ENCODE results near the gene APBB2.

APBB2 gene

DNA sequence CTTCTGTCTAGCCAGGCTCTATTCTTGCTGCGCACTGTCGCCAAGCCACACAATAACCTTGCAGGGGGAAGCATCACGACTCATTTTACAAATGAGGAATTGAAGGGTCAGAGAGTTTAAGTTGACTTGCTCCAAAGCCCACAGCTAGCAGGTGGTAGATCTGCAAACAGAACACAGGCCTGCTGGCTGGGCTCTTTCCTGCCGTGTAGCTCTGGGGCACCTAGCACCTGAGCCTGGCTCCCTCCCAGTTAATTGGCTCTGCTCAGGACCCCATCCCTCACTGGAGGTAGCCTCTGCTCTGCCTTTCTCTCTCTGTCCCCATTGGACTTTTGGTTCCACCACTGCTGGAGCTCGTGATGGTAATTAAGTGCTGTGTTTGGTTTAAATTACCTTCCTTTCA, 366.1 kb downstream of the APBB2 start:
- DNase-seq = no peak

DNA sequence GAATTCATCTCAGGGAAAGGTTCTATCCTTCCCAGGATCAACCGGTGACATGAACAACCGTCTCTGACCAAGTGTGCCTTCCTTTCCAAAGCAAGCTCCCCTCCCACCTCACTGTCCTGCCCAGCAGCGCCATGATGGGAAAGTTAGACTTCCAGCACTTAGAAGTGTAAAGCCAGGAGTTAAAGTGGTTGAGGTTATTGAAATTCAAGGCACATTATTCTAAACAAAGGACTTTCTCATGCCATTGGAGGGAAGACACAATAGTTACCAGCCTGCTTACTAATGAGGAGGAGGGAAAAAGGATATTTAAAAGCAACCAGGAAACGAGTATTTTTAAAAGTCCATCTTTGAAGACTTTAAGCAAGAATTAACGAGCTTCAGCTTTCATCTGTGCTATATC, 367.8 kb downstream of the APBB2 start:
- no peak for DNase-seq

DNA sequence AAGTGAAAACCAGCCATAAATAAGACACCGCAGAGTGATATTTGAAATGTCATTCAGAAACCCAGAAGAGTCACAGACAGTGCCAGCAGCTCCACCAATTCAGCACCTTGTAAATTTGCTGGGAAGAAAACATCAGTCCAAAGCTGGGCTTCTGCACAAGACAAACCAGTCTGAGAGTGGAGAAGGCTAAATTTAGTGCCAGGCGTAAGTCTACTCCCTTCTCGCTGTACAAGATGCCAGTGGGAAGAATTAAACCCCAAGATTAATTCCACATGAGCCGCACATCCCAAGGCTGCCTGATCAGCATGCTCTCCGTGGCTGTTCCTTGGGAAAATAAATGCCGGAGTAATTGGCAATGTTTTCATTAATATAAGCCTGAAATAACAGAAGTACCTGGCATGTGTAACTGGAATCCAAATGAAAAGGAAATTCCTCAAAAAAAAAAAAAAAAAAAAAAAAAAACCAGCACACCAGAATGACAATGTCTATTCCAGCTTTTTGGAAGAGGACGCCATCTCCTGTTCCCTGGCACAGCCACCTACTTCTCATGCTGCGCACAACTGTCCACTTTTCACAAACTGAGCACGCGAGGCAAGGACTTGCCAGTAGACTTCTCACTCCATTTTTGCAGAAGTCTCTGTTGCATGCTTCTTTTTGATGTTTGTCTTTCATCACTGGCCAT, 369.0 kb downstream of the APBB2 start:
- no peak for DNase-seq

DNA sequence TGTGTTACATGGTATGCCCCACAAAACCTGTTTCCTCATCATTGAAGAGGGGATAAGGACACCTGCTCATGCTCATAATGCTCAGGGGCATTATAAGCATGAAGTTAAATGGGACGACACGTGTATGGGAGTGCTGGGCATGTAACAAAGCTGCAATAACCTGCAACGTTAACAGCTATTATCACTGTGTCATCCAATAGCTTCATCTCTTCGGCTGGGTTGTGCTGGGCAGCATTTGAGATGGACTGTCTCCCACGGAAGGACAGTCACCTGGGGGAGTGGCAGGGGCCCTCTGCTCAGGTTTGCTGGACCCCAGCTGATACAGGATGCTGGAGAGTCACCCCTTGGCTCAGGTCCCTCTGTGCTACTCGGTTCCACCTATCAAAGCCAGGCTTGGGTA, 370.1 kb downstream of the APBB2 start:
- no peak for DNase-seq

DNA sequence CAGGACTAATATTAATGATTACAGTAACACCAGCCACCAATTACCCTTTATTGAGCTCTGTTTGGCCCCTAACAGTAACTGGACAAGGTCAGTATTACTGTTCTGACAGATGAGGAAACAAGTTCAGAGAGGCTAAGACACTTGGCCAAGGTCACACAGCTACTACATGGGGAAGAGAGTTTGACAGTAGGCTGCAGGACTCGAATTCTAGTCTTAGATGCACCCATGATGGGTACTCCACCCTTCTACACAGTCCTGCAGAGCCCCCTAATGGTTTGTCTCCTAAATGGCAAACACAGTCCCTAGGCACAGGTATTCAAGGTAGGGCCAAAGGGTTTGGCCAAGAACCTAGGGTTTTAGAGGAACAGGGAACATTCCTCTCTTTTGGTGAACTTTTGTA, 370.6 kb downstream of the APBB2 start:
- DNase-seq = no peak

DNA sequence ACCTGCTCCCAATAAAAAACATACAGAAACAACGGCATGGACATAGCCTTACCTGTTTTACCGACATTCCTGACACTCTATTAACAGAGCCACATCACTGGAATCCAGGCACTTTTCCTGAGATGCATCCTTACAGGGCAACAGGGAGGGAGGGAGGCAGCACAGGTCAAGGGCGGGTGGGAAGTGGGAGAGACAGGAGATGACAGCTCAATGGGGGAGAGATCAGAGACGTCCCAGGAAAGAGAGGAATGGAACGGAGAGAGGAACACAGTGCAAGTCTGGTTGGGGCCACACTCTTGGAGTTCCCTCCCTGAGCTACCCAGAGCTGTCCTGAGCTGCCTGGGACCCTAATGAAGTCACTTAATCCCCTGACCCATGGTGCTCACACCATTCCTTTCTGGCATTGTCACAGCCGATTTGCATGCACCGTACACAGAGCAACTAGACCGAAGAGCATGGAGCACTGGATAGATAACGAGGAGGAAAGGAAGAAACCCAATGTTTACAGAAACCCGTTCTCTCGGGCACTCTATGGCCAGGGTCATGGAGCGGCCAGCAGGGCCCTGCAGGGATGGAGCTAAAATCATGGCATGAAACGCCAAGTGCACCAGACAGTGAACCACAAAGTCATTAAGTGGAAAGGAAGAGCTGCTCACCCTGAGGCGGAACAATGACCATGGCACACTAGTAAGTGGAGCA, 371.5 kb downstream of the APBB2 start:
- peak; percentile 37 for DNase-seq

DNA sequence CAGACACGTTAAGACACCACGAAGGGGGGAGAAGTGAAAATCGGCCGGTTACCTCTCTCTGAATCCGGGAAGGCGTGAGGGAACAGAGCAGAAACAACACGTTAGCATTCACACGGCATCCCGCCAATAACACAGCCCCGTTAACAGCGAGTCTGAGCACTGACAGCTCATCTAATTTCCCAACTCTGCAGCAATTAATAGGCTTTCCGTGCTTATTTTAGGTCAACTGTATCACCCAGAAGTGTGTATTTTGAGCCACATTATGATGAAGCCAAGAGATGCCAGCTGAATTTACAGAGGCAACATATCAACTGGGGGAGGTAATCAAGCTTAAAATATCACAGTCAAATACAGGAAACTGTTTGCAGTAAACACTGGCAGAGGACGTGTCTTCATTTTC, 372.0 kb downstream of the APBB2 start:
- no peak for DNase-seq

DNA sequence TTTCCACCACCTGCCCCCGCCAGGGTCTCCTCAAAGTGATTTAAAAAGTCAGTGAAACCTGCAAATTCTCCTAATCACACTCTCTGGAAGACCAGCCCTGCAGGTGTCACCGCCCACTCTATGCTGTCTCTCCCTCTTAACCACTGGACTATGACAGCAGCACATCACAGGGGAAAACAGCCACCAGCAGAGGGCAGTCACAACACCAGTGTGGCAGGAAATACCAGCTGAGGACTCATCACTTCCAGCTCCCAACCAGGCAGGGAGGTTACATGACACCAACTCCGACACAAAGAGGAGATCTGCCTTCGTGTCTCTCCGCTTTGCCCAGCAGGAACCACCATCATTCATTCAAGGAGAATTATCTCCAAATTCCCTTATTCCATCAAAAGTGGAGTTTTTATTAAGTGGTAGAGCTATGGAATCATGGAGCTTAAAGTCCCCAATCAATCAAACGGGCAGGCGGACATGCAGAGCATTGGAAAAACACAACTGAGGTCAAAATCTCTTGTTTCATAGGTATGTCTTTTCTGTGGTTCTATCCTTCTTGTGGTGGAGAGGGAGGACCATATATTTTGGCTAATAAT, 373.3 kb downstream of the APBB2 start:
- peak; percentile 44 for DNase-seq

DNA sequence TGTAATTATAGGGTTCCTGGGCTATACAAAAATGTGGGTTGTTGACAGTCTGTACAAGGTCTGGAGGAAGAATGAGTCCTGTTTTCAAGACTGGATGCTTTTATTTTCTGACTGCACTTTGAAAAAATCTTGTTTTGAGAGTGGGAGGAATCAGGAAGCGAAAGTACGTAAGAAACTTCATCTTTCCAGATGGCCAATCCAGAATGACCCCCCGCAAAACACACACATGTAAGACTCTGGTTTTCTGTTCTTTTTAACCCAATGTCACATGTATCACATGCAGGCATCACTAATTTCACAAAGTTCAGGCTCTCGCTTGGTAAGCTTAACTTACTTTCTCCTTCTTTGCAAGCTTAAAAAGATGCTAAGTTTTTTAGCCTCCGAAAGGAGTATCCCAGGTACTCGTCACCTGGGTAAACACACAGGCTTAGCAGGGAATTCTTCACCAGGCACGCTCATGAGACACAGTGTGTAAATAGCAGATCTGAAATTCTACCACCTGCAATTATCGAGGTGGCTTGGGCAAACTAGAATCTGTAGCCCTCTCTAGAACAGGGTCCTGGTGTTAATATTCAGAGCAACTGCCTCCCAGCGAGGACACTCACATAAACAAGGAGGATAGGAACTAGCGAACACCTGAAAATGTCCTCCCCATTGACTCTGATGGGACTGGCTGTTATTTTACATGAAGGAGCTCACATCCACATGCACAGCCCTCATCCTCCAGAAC, 373.9 kb downstream of the APBB2 start:
- DNase-seq = no peak

DNA sequence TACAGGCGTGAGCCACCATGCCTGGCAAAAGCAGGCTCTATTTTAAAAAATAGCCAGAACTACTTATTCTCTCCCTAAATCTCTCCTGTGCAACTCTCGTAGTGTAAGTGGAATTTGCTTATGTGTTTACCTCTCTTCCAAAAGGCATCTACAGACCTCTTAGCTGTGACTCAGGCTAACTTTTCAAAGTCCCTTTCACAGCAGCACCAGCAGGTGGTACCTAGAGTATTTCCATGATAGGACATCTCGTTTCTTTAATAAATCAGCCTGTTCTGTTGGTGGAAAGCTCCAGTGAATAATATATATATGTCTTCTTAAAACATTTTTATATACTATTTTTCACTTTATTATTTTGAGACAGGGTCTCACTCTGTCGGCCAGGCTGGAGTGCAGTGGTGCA, 375.6 kb downstream of the APBB2 start:
- no peak for DNase-seq

DNA sequence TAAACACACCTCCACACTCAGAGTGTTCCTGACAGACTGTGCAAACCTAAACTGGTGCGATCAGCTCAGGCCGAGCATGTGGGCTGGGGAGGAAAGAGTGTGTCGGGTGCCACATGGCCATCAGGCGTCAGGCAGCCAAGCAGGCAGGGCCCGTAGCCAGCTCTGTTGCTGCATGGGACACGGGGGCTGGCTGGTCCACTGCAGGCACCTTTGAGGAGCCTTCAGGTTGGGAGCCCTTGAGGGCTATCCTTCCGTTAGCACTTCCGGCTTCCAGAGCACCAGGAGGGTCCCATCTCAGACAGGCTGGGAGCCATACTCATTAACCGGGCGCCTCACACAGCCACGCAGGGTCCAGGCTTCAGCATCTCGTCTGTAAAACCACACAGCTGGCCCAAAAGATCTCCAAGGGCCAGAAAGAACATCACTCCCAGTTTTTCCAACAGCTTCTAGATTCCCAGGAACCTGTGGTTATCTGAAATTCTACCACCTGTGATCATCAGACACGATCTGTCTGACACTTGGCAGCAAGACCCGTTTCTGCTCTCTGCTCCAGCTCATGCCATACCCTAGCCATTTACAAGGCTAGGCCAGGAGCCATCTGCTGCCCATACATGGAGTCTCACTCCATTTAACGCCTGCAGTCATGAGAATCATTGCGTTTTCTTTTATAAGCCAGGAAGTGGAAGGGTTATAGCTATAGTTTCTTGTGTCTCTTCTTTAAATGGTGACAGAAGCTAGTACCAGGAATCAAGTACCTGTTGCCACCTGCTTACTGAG, 377.1 kb downstream of the APBB2 start:
- DNase-seq = no peak

DNA sequence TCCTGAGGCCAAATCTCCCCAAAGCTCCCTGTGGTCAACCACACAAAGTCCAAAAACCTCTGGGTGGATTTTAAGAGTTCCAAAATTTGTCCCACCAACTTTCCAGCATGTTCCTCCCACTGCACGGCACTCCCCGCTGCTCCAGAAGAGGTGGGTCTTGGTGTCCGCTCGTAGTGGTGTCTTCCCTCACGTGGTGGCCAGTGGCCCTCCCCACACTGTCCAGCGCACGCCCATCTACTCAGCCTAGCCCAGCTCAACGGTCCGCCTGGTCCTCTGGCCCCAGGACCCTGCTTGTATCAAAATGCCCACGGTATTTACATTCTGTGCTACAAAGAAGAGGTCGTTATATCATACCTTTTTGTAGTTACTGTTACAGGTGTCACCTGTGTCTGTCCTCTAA, 381.1 kb downstream of the APBB2 start:
- DNase-seq = no peak

DNA sequence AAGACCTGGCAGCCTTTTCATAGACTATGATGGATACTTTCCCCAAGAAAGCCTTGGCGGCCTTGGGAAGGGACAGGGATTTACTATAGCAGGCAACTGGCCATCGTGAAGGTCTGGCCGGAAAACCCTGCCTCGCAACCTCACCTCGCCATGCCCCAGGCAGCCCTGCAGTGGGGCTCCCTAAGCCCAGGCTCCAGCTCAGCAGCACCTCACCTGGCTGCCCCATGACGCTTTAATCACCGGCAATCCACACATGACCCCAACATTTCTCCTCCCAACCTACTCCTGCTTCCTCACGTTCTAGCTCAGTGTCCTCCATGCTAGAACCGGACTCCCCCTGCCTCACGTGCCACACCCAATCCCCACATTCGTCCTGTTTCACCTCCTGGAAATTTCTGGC, 382.2 kb downstream of the APBB2 start:
- DNase-seq = no peak

DNA sequence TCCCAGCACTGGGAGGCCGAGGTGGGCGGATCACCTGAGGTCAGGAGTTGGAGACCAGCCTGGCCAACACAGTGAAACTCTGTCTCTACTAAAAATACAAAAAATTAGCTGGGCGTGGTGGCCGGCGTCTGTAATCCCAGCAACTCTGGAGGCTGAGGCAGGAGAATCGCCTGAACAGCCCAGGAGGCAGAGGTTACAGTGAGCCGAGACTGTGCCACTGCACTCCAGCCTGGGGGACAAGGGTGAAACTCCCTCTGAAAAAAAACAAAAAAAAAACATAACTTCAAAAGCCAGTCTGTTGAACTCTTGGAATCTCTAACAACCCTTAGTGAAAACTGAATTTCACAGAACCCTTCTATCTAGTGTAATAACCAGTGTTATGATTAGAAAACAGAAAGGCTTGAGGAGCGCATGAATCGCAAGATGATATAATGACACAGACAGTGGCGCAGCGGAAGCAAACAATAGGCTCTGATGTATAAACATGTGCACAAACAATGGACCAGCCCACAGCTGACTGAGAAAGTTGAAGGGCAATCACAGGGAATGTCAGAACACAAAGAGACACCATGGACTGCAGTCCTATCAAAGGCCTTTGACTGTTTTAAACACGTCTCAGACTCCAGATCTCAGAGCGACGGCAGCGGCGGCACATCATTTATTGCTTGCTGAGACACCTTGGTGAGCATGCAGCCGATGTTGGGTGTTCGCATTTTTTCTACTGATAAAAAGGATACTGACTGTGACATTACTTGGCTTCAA, 383.0 kb downstream of the APBB2 start:
- DNase-seq = no peak

DNA sequence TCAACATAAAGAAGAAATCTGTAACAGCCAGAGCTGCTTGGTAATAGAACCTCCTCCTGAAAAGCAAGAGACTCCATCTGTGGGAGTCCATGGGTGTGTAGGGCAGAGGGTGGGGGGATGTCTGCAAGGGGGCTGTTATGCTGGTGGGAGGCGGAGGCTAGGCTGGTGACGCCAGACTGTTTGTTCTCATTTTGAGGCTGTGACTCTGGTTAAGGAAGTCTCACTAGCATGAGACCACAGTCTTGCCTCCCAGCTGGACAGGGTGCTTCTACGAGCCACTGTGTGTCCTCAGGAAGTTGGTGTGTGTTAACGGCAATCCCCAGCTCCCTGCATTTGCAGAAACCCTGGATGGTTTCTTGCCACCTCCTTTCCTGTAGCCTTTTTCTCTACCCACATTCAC, 384.8 kb downstream of the APBB2 start:
- DNase-seq = no peak

DNA sequence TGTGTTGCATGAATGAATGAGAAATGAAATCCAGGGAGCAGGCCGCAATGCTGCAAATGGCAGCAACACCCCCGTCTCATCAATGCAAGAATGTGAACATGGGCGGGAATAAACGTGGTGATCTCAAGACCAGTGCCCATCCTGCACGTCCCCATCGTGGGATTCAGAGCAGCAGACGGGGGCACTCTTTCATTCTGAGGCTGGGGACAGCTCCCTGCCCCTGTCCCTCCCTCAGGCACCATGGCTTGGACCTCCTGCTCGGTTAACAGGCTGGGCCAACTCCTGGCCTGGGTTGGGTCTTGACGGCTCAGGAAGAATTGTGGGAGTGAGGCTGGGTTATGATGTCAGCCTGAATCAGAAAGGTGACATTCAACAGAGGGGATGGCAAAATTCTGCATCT, 385.7 kb downstream of the APBB2 start:
- no peak for DNase-seq

DNA sequence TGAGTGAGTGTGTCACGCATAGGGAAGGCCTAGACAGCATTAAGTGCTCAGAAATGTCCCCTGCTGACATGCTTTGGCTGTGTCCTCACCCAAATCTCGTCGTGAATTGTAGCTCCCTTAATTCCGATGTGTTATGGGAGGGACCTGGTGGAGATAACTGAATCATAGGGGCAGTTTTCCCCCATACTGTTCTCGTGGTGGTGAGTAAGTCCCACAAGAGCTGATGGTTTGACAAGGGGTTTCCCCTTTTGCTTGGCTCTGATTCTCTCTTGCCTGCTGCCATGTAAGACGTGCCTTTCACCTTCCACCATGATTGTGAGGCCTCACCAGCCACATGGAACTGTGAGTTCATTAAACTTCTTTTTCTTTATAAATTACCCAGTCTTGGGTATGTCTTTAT, 386.6 kb downstream of the APBB2 start:
- no peak for DNase-seq

DNA sequence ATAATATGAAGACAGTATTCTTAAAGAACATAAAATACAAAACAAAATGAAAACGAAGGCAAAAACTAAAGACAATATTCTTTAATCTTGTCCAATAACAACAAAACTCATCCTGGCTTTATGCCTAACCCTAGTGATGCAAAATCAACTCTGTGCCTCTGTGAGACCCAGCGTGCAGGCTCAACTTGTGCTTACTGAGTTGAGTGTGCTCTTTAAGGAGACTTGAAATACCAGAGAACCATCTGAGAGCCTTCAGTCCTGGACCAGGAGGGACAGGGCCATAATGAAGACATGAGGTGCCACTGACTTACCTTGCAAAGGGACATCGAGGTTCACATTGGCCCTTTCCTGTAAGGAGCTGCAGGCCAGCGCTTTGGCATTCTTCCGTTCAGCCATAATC, 387.5 kb downstream of the APBB2 start:
- DNase-seq = no peak

DNA sequence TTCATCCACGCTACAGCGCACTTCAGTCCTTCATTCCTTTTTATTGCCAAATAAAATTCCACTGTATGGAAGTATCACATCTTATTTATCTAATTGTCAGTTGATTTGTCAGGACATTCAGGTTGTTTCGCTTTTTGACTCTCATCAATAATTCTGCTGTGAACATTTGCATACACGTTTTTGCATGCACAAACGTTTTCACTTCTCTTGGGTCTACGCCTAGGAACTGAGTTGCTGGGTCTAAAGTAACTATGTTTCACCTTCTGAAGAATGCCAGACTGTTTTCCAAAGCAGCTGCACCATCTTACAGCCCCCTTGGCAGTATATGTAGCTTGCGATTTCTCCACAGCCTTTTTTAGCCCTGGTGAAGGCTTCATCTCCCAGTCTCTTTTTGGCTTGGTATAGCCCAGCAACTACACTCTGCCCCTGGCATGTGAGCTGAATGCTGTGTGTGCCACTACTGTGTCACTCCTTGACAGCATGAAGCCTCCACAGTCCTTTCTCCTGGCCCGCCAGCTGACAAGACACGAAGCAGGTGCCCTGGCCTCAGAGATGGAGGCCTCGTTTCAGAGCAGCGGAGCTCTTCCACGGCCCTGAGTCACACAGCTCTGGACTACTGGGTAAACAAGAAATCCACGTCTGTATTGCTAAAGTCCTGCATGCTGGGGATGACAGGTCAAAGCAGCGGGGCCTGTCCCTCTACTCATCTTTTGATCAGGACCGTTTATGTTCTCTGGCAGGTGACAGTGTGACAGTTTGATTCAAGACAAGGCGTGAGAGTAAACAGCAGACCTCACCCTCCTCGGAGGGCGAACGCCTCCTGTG, 389.1 kb downstream of the APBB2 start:
- no peak for DNase-seq

DNA sequence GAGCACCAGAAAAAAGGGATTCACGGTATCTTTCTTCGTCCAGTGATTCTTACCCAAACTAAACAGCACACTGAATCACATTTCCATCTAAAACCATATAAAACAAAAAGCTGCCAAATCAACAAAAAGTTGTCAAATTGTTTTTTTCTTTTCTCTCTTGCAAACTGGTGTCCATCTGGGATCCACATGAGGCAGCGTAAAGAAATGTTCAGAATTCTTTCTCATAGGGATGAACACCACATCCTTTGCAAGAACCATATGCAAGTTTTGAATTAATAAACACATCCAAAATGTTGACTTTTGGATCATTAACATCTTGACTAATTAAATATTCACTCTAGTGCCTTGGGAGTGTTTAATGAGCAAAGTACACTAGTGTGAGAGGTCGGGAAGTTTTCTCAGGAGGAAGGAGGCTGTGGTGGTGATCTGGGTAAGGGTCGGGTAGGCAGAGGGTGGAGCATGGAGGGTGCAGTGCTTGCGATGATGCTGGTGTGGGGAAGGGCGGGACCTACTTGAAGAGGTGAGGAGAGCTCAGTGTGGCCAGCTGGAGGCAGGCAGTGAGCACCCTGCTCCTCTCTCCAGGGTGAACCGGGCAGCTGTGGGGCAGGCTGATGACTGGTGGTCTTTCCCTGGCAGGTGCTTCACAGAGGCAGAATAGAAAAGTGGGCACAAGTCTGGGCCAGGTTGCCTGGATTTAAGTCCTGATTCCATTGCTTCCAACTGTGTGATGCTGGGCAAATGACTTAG, 391.7 kb downstream of the APBB2 start:
- DNase-seq = no peak
